HG02970 (cell line): ENCODE data around the gene B4GALT5.
"Not testable (repeated sequence)": the region's sequence is repeated elsewhere in the genome, so short reads cannot be mapped to it uniquely, and the experiment has no call there.

Experiments
- ATAC-seq: cut with Tn5 transposase; IDR thresholded peaks from one replicate; pipeline ENCODE4 v1.9.1; 2021; ENCODE audit warnings: mild to moderate bottlenecking, moderate library complexity, moderate number of reproducible peaks; ENCODE audit not compliant: unreplicated experiment, low FRiP score

B4GALT5 gene

DNA sequence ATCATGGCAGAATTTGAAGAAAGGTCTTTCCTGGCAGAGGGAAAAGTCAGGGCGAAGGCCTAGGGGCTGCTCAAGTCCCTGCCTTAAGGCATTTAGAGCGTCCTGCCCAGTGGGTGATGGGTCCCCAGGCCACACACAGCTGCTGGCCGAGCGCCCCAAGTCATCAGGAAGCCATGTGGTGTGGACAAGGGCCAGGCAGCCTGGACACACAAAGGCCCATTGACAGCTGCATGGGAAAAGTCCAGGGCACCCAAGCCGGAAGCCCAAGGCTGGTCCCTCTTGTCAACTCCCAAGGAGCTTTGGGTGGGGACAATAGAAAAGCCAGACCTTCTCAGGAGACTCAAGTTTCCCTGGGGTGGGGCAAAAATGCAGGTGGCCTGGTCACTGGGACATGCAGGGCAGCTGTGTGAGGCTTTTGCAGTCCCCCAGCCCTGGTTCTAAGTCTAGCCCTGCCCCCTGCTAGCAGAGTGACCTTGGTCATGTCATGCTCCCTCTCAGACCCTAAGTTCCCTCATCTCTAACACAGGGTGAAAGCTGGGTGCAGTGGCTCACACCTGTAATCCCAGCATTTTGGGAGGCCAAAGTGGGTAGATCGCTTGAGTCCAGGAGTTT is 101.4 kb downstream of the B4GALT5 start:
- ATAC-seq = no peak

DNA sequence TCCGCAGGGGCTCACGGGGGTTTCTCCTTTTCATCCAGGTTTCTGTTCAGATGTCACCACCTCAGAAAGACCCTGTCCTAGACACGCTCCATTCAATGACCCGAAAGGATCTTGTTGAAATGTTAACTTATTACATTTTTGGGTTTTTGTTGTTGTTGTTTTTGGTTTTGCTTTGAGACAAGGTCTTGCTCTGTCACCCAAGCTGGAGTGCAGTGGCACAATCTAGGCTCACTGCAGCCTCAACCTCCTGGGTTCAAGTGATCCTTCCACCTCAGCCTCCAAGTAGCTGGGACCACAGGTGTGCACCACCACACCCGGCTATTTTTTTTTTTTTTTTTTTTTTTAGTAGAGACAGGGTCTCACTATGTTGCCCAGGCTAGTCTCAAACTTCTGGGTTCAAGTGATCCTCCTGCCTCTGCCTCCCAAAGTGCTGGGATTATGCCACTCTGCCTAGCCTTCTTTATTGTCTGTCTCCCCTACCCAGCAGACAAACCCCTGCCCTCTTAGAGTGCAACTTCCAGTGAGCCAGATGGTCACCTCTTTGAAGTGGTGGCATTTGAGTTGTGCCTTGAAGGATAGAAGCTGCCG is 102.0 kb downstream of the B4GALT5 start:
- not testable (repeated sequence) for ATAC-seq

DNA sequence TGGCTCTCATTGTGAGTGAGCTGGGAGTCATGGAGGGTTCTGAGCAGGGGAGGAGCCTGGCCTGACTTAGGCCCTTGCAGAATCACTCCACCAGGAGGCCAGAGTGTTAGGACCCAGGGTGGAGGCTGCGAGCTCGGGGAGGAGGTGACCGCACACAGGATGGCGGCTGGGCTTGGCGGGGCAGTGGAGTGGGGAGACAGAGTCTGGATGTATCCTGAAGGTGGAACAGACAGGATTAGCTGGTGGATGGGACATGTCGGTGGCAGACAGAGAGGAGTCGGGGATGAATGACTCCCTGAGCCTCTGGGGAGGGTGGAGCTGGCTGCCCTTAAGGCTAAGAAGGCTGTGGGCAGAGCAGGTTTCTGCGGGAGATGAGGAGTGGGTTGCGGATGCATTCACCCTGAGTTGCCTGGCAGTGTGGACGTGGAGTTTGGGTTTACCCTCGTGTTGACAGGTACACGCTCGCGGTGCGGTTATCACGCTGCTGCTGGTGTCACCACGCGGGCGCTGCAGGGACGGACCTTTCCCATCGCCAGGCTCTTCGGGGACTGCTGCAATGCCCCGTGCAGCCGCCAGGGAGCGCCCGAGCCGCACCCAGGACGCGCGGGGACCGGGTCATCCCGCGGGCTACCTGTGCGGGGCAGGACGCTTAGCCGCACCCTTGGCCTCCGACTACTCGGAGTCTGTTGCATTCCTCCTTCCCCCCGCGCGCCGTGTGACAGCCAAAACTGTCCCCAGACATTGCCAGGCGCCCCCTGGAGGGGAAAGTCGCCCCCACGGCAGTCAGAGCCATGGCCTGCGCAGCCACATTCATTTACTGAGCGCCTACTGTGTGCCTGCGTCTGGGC is 102.8 kb downstream of the B4GALT5 start:
- ATAC-seq = no peak

DNA sequence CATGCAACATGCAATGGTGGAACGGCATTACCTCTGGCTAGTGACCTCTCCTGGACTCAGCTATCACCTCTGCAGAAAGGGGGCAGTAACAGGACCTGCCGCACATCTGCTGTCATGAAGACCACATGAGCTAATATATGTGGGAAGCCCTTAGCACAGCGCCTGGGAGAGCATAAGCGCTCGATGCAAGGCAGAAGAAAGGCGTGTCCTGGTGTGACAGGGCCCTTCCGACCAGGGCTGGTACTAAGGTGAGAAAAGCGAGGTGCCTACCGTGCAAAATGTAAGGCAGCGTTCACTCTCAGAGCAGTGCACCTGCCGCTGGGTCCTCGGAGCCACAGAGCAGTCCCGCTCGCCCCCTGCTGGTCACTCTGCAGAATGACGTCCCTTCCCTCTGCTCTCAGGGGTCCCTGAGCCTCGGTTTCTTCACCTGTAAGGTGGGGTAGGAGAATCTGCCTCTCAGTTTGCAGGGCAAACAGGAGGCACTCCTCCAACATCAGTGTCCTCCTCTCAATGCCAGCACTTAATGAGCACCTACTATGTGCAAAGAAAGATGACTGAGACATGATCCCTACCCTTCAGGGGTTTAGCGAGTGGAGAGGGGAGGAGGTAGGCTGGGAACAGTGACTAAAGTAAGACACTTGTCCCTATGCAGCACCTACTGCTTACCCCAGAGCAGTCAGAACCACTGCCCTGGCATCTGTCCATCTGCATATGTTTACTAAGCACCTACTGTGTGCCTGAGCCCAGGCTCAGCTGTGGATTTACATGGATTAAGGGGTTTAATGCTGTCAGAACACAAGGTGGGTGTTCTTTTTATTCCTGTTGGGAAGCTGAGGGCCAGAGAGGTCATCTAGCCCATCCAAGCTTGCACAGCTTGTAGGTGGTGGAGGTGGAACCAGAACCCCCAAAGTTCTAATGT is 104.7 kb downstream of the B4GALT5 start:
- ATAC-seq = no peak

DNA sequence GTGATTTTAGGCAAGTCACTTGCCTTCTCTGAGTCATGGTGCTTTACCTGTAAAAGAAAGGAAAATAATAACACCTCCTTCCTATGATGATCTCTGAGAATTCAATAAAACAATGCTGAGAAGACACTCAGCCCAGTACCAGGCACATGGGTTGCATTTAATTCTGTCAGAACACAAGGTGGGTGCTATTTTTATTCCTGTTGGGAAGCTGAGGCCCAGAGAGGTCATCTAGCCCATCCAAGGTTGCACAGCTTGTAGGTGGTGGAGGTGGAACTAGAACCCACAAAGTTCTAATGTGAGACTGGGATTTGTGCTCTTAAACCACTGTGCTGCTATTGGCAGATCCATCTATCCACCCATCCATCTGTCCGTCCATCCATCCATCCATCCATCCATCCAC is 106.1 kb downstream of the B4GALT5 start:
- no peak for ATAC-seq

DNA sequence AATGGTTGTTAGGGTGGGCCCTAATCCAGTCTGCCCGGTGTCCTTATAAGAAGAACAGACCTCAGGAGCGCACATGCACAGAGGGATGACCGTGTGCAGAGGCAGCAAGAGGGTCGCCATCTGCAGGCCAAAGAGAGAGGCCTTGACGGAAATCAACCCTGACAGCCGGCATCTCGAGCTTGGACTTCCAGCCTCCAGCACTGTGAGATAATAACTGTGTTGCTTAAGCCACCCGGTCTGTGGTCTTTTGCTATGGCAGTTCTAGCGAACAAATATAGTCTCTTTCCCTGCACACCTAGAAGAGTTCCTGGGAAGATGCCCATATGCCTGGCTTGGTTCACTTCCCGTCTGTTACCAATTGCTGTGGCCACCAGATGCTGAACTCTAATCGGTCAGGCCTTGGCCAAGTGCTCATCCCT is 110.5 kb downstream of the B4GALT5 start:
- ATAC-seq = no peak

DNA sequence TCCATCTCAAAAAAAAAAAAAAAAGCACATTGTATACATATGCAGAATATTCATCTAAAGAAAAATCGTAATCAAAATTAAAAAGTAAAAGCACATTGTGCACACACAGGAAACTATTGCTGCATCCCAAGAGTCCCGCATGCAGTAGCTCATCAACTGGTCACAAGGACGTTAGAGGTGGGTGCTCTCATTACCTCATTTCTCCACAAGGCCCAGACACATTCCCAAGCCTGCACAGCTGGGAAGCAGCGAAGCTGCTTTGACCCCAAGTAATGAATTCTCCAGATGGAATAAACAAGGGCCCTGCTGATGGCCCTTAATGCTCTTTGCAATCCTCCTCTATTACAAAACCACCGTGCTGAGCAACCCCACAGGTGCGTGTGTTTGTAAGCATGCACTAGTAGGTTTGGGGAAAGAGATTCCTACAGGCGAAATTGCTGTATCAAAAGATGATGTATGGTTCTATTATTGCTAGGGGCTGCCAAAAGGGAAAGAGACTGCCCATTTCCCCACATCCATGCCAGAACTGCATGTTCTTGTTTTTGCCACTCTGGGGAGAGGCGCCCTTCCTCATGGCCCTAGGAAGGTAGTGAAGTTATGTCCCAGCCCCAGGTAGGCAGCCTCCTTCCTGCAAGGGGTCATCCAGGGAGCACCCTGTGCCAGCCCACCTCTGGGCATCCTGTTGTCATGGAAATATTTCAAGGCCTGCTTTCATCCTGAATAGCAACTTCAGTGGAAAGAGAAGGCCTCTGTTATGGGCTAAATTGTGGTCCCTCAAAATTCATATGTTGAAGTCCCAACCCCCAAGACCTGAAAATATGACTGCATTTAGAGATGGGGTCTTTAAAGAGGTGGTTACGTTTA is 111.1 kb downstream of the B4GALT5 start:
- ATAC-seq = no peak

DNA sequence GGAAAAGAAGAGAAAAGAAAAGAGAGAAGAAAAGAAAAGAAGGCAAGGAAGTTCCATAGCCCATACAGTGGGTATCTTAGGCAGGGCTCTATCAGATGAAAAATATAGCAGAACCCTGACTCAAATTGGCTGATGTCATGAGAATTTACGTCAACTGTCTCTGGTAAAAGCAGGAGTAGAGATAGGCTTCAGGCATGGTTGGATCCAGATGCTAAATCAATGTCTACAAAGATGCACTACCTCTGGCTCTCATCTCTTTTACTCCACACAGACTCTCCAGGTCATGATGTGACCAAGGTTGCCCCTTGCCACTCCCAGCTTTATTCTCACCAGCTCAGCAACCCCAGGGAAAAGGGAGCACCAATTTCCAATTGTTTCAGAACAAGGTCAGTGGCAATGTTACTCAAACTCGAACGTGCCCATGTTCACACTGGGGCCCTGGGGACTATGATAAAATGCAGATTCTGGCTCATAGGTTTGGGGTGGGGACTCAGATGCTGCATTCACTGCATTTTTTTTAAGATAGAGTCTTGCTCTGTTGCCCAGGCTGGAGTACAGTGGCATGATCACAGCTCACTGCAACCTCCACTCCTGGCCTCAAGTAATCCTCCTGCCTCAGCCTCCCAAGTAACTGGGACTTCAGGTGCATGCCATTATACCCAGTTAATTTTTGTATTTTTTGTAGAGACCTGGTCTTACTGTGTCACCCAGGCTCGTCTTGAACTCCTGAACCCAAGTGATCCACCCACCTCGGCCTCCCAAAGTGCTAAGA is 112.3 kb downstream of the B4GALT5 start:
- ATAC-seq = no peak

DNA sequence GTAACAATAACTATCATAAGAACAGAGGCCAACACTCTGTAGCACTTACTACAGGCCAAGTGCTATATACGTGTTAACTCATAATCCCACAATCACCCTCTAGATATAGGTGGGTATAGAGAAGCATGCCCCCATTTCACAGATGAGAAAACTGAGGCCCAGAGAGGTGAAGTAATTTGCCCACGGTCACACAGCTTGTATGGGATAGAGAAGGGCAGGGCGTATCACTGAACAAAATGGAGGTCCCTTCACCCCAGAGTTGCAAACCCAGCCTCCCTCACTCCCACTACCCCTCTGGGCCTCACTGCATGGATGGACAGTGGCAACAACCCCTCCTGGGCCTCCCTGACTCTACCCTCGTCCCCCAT is 113.9 kb downstream of the B4GALT5 start:
- no peak for ATAC-seq

DNA sequence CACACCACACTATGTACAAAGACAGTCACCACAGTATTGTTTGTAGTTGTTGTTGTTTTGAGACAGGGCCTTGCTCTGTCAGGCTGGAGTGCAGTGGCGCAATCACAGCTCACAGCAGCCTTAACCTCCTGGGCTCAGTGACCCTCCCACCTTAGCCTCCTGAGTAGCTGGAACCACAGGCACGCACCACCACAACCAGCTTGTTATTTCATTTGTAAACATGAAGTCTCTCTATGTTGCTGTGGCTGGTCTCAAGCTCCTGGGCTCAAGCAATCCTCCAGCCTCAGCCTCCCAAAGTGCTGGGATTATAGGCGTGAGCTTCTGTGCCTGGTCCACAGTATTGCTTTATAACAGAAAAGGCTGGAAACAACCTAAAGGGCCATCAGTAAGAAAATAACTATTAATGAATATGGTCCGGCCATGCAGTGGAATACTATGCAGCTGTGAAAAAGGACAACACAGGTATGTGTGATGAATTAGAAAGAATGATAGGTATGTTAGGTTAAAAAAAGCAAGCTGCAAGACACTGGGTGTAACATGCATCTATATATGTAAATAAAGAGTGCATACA is 115.8 kb downstream of the B4GALT5 start:
- ATAC-seq = no peak

DNA sequence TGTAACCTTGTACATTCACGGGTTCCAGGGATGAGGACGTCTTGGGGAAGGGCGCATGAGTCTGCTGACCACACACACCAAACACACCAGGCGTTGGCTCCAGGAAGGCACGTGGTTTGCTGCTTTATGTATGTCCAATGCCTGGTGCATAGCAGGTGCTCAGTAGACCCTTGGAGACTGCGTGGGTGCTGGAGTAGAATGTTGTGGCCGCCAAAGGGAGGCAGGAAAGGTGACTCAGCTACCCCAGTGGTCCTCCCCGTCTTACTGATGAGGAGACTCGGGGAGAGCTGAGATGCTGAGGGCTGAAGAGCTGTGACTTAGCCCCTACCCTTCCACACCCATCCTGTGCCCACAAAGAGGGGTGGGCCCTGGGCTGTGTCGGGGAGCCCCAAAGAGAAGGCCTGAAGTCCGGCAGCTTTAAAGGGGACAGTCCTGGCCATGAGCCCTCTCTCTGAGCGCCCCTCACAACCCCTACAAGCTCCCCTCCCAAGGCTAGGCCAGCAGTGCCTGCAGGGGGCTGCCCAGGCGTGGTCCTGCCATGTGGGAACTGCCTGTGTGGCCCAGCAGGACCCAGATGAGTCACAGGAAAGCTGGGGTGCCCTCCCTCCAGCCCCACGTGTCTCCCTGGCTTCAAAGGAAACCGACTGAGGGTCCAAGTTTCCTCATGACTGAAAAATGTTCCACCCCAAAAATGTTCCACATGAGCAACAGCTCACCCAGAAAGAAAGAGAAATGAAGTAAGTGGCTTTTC is 117.7 kb downstream of the B4GALT5 start:
- no peak for ATAC-seq

DNA sequence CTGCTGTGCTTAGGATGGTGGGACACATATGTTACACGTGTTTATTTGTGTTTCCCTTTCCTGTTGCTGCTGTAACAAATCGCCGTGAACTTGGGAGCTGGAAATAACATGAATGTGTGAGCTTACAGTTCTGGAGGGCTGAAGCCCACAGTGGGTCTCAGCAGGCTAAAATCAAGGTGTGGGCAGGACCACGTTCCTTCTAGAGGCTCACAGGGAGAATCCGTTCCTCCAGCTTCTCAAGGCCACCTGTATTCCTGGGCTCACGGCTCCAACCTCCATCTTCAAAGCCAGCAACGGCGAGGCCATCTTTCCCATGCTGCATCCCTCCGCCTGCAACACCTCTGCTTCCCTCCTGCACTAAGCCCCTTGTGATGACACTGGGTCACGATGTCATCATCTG is 118.3 kb downstream of the B4GALT5 start:
- ATAC-seq = no peak

DNA sequence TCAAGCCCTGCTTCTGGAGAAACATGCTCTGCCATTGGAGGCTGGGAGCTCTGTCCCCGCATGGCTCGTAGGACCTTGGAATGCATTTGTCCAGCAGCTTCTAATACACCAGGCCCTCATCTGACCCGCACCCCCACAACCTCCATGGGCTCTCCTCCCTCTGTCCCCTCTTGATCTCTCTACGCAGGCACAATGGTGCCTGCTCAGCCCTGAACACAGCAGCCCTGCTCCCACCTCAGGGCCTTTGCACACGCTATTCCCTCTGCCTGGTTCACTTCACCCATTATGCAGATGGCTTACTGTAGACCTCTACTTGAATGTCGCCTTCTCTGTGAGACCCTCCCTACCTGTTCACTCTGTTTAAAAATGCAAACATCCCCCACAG is 118.8 kb downstream of the B4GALT5 start:
- no peak for ATAC-seq

DNA sequence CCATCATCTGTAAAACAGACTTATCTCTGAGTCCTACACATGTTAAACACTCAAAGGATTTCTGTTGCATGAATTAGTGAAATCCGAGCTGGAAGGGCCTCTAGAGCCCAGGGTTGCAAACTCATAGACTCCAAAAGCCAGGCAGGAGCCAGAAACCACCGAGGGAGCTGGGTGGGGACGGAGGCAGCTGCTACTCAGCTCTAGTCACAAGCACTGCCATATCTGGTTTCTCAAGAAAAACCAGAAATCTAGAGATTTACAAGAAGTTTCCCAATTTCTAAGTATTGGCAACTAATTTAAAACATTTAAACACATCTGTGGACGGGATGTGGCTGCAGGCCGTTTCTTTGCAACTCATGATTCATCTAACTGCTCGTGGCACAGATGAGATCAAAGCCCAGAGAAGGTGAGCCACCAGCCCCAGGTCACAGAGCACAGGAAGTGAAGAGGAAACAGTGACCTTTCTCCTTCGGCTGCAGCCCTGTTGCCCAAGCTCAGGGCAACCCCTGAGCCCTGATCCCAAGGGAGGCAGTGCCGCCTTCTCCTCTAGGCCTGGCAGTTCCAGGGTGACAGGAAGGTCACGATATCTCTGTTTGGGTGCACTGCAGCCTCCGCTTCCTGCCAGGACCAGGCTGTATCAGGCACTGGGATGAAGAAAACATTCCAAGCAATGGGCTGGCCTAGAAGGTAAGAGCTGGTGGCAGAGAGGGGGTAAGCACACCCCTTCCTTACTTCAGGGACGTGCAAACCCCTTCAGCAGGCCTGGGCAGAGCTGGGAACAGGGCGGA is 119.3 kb downstream of the B4GALT5 start:
- no peak for ATAC-seq

DNA sequence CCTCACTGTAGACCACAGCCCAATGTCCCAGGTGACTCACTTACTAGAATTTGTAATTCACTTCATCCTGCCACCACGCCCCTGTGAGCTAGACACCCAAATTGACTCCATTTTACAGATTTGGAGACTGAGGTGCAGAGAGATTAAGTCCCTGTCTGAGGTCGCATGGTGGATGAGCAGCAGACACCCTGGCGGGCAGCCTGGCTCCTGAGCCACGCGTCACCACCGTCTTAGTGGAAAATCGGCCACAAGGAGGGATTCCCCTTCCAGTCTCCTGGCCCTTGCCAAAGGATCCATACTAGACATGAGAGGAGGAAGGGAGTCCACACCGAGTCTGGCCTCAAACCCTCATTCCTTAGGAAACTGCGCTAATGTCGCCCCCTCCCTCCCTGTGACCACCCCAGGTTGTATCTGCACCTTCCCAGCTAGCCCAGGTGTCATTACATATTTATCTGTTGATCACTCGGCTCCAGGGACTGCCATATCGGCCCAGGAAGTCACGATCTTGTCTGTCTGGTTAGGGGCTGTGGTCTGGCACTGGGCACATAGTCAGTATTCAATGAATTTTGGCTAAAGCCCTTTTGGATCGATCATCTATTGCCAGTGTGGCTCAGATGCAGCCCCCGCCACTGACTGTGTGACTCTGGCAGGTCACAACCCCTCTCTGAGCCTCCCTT is 120.1 kb downstream of the B4GALT5 start:
- no peak for ATAC-seq

DNA sequence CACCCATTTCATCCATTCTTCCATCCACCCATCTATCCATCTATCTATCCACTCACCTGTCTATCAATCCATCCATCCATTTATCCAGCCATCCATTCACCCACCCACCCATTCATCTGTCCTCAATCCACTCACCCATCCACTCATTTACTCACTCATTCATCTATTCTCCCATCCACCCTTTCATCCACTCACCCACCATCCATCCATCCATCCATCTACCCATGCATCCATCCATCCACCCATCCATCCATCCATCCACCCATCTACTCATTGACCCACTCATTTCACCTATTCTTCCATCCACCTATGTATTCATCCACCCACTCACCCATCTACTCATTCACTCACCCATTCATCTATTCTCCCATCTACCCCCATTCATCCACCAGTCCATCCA is 121.6 kb downstream of the B4GALT5 start:
- no peak for ATAC-seq
